Suprapubic skin (tissue), 4 donors: ENCODE measurements around the gene AUTS2.

Experiments
- EP300 ChIP-seq: sonication (generic); formaldehyde crosslinking; IDR thresholded peaks from one replicate; pipeline ENCODE4 v1.6.1; 2017; ENCODE audit warnings: antibody characterized with exemption
- POLR2A ChIP-seq, 2 donors: fragments of 450-650 bp; IDR thresholded peaks; one replicate each; pipeline ENCODE4 v1.6.1; 2017; ENCODE audit warnings: antibody characterized with exemption in 2 of 2, mild to moderate bottlenecking in 2 of 2, moderate library complexity in 2 of 2
- POLR2AphosphoS5 ChIP-seq, 3 donors: sonication (generic); formaldehyde crosslinking; IDR thresholded peaks; one replicate each; pipeline ENCODE4 v1.6.1; 2017; ENCODE audit warnings: antibody characterized with exemption in 3 of 3
- TF ChIP-seq, protein P1 (sequence below), 2 donors: fragments of 200-600 bp in 1 of 2; fragments of 450-650 bp in 1 of 2; sonication (generic) in 1 of 2; IDR thresholded peaks; one replicate each; pipeline ENCODE4 v1.5.1; 2016 to 2019; ENCODE audit warnings: antibody characterized with exemption in 2 of 2, mild to moderate bottlenecking in 1 of 2, moderate library complexity in 1 of 2

DNA sequence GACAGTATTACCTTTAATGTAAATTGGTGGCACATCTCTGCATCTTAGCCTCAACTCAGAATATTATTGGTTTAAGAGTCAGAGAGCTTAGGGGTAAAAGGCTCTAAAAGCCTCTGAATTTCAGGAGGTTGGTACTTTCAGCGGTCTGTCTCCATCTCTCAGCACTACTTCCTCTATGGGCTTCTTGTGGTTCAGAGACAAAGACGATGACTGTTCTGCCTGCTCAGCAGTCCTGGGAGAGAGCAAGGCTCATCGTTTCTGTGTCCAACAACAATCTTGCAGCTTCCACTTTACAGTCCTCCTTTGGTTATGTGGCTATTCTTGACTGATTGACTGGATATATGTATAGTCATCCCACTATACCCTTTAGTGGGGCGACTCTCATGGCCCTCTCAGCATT lies 394.7 kb downstream of the AUTS2 start:
- TF ChIP-seq, protein P1, sequence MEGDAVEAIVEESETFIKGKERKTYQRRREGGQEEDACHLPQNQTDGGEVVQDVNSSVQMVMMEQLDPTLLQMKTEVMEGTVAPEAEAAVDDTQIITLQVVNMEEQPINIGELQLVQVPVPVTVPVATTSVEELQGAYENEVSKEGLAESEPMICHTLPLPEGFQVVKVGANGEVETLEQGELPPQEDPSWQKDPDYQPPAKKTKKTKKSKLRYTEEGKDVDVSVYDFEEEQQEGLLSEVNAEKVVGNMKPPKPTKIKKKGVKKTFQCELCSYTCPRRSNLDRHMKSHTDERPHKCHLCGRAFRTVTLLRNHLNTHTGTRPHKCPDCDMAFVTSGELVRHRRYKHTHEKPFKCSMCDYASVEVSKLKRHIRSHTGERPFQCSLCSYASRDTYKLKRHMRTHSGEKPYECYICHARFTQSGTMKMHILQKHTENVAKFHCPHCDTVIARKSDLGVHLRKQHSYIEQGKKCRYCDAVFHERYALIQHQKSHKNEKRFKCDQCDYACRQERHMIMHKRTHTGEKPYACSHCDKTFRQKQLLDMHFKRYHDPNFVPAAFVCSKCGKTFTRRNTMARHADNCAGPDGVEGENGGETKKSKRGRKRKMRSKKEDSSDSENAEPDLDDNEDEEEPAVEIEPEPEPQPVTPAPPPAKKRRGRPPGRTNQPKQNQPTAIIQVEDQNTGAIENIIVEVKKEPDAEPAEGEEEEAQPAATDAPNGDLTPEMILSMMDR (IDR thresholded peaks at IDR 0.05), result no peak
- TF ChIP-seq EP300 (no peak), POLR2AphosphoS5 (IDR thresholded peaks at IDR 0.05) (no peak), POLR2A (IDR thresholded peaks at IDR 0.05) (no peak)
